Measurements from ENCODE around the gene MPO.

The MPO gene

GRCh38 chr17:58280480-58281217, at the start of gene MPO:
Gene MPO (minus strand): TSS chr17:58280935. CDS start chr17:58280758, 177 bp downstream.
- no peak for DNase-seq (ENCODE audit: low read depth)

GRCh38 chr17:58329810-58330537, 49.2 kb upstream of the MPO start:
- DNase-seq (ENCODE audit: low read depth) = no peak

GRCh38 chr17:58329035-58329809, 48.5 kb upstream of the MPO start:
- DNase-seq (ENCODE audit: low read depth) = no peak

GRCh38 chr17:58328195-58329034, 47.7 kb upstream of the MPO start, which contains the start of gene TSPOAP1:
Gene TSPOAP1 (minus strand): TSS chr17:58328795. CDS start chr17:58327920, 875 bp downstream.
- no peak for DNase-seq (ENCODE audit: low read depth)

- DNase-seq (ENCODE audit: low read depth) = no peak
Measured at GRCh38 chr17:58327363-58328194, 46.8 kb upstream of the MPO start.

- DNase-seq (ENCODE audit: low read depth) = no peak
Measured at GRCh38 chr17:58326609-58327362, 46.1 kb upstream of the MPO start.

- no peak for DNase-seq (ENCODE audit: low read depth)
Measured at GRCh38 chr17:58325976-58326468, 45.3 kb upstream of the MPO start.

- DNase-seq (ENCODE audit: low read depth) = no peak
Measured at GRCh38 chr17:58325289-58325726, 44.6 kb upstream of the MPO start.

GRCh38 chr17:58324409-58325288, 43.9 kb upstream of the MPO start:
- no peak for DNase-seq (ENCODE audit: low read depth)

- DNase-seq (ENCODE audit: low read depth) = no peak
Measured at GRCh38 chr17:58324056-58324408, 43.3 kb upstream of the MPO start.

GRCh38 chr17:58323366-58324055, 42.8 kb upstream of the MPO start:
- no peak for DNase-seq (ENCODE audit: low read depth)

- no peak for DNase-seq (ENCODE audit: low read depth)
Measured at GRCh38 chr17:58322581-58323185, 41.9 kb upstream of the MPO start.

- DNase-seq (ENCODE audit: low read depth) = no peak
Measured at GRCh38 chr17:58321571-58322525, 41.1 kb upstream of the MPO start.

GRCh38 chr17:58320570-58321323, 40.0 kb upstream of the MPO start:
- DNase-seq (ENCODE audit: low read depth) = no peak

- no peak for DNase-seq (ENCODE audit: low read depth)
Measured at GRCh38 chr17:58320163-58320558, 39.4 kb upstream of the MPO start.
